Measurements from ENCODE around the gene ACVR1B.

Gene ACVR1B

GRCh38 chr12:51973560-51973959 lies 22.1 kb downstream of the ACVR1B start:
- peaks cover 42% of the 10 kb centered on the region for H3K79me2 ChIP-seq (ENCODE audit: insufficient read depth, low read length)
- peaks cover 25% of the 10 kb centered on the region for H3K36me3 ChIP-seq (ENCODE audit: insufficient read depth, low read length)
- H3K4me3 ChIP-seq (ENCODE audit: low read depth in 1 of 2, low read length in 2 of 2): no peak overlapping the region
- no peak for ATAC-seq (ENCODE audit: insufficient read depth, low read depth)
- no peak overlapping the region for H3K27ac ChIP-seq (ENCODE audit: low read length)
- no peaks in the 10 kb centered on the region for H3K9me3 ChIP-seq (ENCODE audit: insufficient read depth, low read length, severe bottlenecking)
- TF ChIP-seq EZH2 (IDR thresholded peaks at IDR 0.05; ENCODE audit: borderline replicate concordance, low read depth, low read length, severe bottlenecking): no peak
- TF ChIP-seq, protein P1, sequence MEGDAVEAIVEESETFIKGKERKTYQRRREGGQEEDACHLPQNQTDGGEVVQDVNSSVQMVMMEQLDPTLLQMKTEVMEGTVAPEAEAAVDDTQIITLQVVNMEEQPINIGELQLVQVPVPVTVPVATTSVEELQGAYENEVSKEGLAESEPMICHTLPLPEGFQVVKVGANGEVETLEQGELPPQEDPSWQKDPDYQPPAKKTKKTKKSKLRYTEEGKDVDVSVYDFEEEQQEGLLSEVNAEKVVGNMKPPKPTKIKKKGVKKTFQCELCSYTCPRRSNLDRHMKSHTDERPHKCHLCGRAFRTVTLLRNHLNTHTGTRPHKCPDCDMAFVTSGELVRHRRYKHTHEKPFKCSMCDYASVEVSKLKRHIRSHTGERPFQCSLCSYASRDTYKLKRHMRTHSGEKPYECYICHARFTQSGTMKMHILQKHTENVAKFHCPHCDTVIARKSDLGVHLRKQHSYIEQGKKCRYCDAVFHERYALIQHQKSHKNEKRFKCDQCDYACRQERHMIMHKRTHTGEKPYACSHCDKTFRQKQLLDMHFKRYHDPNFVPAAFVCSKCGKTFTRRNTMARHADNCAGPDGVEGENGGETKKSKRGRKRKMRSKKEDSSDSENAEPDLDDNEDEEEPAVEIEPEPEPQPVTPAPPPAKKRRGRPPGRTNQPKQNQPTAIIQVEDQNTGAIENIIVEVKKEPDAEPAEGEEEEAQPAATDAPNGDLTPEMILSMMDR (IDR thresholded peaks at IDR 0.05; ENCODE audit: borderline replicate concordance, extremely low read depth, low read length, poor library complexity, severe bottlenecking): no peak
- H3K4me2 ChIP-seq (ENCODE audit: insufficient read depth, low read length): no peak overlapping the region
- H2AFZ ChIP-seq (ENCODE audit: low read depth, low read length): no peak overlapping the region
- peaks cover 13% of the 10 kb centered on the region for H3K4me1 ChIP-seq (ENCODE audit: insufficient read depth, low read length)
- no peak for DNase-seq
- H3K9ac ChIP-seq (ENCODE audit: low read depth, low read length): no peak overlapping the region
- H4K20me1 ChIP-seq (ENCODE audit: insufficient read depth, low read length): peaks cover 42% of the 10 kb centered on the region; the same call in 1 of the 2 replicates
- no peaks in the 10 kb centered on the region for H3K27me3 ChIP-seq (ENCODE audit: insufficient read depth, low read length, poor library complexity)

- no peaks in the 10 kb centered on the region for H3K27me3 ChIP-seq (ENCODE audit: insufficient read depth, low read length, poor library complexity)
- peak; percentile 67 for ATAC-seq (ENCODE audit: insufficient read depth, low read depth)
- H4K20me1 ChIP-seq (ENCODE audit: insufficient read depth, low read length): peaks cover 37% of the 10 kb centered on the region; the same call in 1 of the 2 replicates
- no peaks in the 10 kb centered on the region for H3K9me3 ChIP-seq (ENCODE audit: insufficient read depth, low read length, severe bottlenecking)
- no peak overlapping the region for H2AFZ ChIP-seq (ENCODE audit: low read depth, low read length)
- H3K27ac ChIP-seq (ENCODE audit: low read length): peak overlapping the region; percentile 34; the same call in 1 of the 2 replicates
- peaks cover 28% of the 10 kb centered on the region for H3K36me3 ChIP-seq (ENCODE audit: insufficient read depth, low read length)
- no peak for DNase-seq
- peaks cover 13% of the 10 kb centered on the region for H3K4me1 ChIP-seq (ENCODE audit: insufficient read depth, low read length)
- peaks cover 33% of the 10 kb centered on the region for H3K79me2 ChIP-seq (ENCODE audit: insufficient read depth, low read length)
- no peak overlapping the region for H3K4me3 ChIP-seq (ENCODE audit: low read depth in 1 of 2, low read length in 2 of 2)
- no peak overlapping the region for H3K9ac ChIP-seq (ENCODE audit: low read depth, low read length)
- H3K4me2 ChIP-seq (ENCODE audit: insufficient read depth, low read length): no peak overlapping the region
- TF ChIP-seq EZH2 (IDR thresholded peaks at IDR 0.05; ENCODE audit: borderline replicate concordance, low read depth, low read length, severe bottlenecking): no peak
- TF ChIP-seq, protein P1 (IDR thresholded peaks at IDR 0.05; ENCODE audit: borderline replicate concordance, extremely low read depth, low read length, poor library complexity, severe bottlenecking): no peak
These were observed 23.1 kb downstream of the ACVR1B start for GRCh38 chr12:51974646-51975045.

GRCh38 chr12:51975196-51975595 lies 23.7 kb downstream of the ACVR1B start:
- H3K27me3 ChIP-seq (ENCODE audit: insufficient read depth, low read length, poor library complexity): no peaks in the 10 kb centered on the region
- no peak overlapping the region for H3K9ac ChIP-seq (ENCODE audit: low read depth, low read length)

More at GRCh38 chr12:51975196-51975595, 23.7 kb downstream of the ACVR1B start:
- Histone ChIP-seq H3K4me2 (ENCODE audit: insufficient read depth, low read length) (no peak overlapping the region), H3K4me1 (ENCODE audit: insufficient read depth, low read length) (peaks cover 13% of the 10 kb centered on the region), H3K79me2 (ENCODE audit: insufficient read depth, low read length) (peaks cover 28% of the 10 kb centered on the region), H4K20me1 (ENCODE audit: insufficient read depth, low read length) (peaks cover 31% of the 10 kb centered on the region; the same call in 1 of the 2 replicates), H3K9me3 (ENCODE audit: insufficient read depth, low read length, severe bottlenecking) (no peaks in the 10 kb centered on the region), H3K36me3 (ENCODE audit: insufficient read depth, low read length) (peaks cover 29% of the 10 kb centered on the region), H3K27ac (ENCODE audit: low read length) (no peak overlapping the region), H3K4me3 (ENCODE audit: low read depth in 1 of 2, low read length in 2 of 2) (no peak overlapping the region), H2AFZ (ENCODE audit: low read depth, low read length) (no peak overlapping the region)
- TF ChIP-seq, protein P1 (IDR thresholded peaks at IDR 0.05; ENCODE audit: borderline replicate concordance, extremely low read depth, low read length, poor library complexity, severe bottlenecking): no peak
- no peak for TF ChIP-seq EZH2 (IDR thresholded peaks at IDR 0.05; ENCODE audit: borderline replicate concordance, low read depth, low read length, severe bottlenecking)
- ATAC-seq (ENCODE audit: insufficient read depth, low read depth): no peak
- DNase-seq: no peak

All from DND-41 (cell line).